Progenitor cell of endocrine pancreas (in vitro differentiated cells): ENCODE measurements around the gene ROCK2. TPM values are rescaled to one million over a fixed set of nuclear protein-coding genes. Genes with fewer than 3 reads are reported as not detected.
A peak's percentile ranks its signal among the peaks of the same experiment; 100 is the strongest.

Source experiments
- DNase-seq: peaks from one replicate; pipeline ENCODE4 v3.0.0; 2021; ENCODE audit warnings: low spot score; ENCODE audit not compliant: unreplicated experiment
- H3K27ac Mint-ChIP-seq: 2 replicates; pipeline ENCODE4 v1.8.0; 2021; ENCODE audit warnings: mild to moderate bottlenecking, moderate library complexity, mixed read lengths
- H3K27me3 Mint-ChIP-seq: 2 replicates; pipeline ENCODE4 v1.8.0; 2021; ENCODE audit warnings: mixed read lengths
- H3K36me3 Mint-ChIP-seq: 2 replicates; pipeline ENCODE4 v1.8.0; 2022; ENCODE audit warnings: mixed read lengths; ENCODE audit not compliant: insufficient read depth
- H3K4me1 Mint-ChIP-seq: 2 replicates; pipeline ENCODE4 v1.8.0; 2021; ENCODE audit warnings: low read depth, mixed read lengths
- H3K4me3 Mint-ChIP-seq: 2 replicates; pipeline ENCODE4 v1.8.0; 2021; ENCODE audit warnings: low read depth, mild to moderate bottlenecking, moderate library complexity, mixed read lengths
- H3K9me3 Mint-ChIP-seq: 2 replicates; pipeline ENCODE4 v1.8.0; 2021; ENCODE audit warnings: low read depth, mixed read lengths
- total RNA-seq: library from RNA; stranded (reverse); gene quantifications from 2 replicates; pipeline ENCODE4 v1.2.1, GENCODE V29; 2021
- TF ChIP-seq, protein P1 (sequence below): fragments of 200-600 bp; sonication (generic); IDR thresholded peaks from one replicate; pipeline ENCODE4 v1.5.0; 2021; ENCODE audit warnings: antibody characterized with exemption, mild to moderate bottlenecking; ENCODE audit not compliant: unreplicated experiment

Gene ROCK2
- total RNA-seq, 1 donor from 2014 or later, result 43.8 TPM

DNA sequence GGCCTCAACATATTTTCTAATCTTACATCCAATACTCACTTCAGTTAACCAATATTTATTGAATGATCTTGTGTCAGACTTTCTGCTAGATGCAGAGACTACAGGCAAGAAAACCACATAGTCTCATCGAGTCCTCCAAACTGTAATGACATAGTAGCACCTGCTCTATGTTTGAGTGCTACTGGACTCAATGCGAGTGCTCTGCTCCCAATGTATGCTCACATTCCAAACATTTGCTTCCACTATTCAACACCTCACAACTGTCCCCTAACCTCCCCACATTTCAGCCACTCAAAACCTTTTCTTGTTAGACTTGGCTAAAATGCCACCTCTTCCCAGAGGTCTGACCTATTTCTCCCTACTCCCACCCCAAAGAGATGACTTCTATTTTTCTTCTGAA is 124.0 kb downstream of the ROCK2 start:
- Mint-ChIP-seq H3K27ac (no peak overlapping the region), H3K4me1 (no peaks in the 10 kb centered on the region), H3K36me3 (peaks cover 23% of the 10 kb centered on the region), H3K4me3 (no peak overlapping the region), H3K9me3 (no peaks in the 10 kb centered on the region), H3K27me3 (no peaks in the 10 kb centered on the region)
- TF ChIP-seq, protein P1, sequence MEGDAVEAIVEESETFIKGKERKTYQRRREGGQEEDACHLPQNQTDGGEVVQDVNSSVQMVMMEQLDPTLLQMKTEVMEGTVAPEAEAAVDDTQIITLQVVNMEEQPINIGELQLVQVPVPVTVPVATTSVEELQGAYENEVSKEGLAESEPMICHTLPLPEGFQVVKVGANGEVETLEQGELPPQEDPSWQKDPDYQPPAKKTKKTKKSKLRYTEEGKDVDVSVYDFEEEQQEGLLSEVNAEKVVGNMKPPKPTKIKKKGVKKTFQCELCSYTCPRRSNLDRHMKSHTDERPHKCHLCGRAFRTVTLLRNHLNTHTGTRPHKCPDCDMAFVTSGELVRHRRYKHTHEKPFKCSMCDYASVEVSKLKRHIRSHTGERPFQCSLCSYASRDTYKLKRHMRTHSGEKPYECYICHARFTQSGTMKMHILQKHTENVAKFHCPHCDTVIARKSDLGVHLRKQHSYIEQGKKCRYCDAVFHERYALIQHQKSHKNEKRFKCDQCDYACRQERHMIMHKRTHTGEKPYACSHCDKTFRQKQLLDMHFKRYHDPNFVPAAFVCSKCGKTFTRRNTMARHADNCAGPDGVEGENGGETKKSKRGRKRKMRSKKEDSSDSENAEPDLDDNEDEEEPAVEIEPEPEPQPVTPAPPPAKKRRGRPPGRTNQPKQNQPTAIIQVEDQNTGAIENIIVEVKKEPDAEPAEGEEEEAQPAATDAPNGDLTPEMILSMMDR, result no peak
- no peak for DNase-seq

DNA sequence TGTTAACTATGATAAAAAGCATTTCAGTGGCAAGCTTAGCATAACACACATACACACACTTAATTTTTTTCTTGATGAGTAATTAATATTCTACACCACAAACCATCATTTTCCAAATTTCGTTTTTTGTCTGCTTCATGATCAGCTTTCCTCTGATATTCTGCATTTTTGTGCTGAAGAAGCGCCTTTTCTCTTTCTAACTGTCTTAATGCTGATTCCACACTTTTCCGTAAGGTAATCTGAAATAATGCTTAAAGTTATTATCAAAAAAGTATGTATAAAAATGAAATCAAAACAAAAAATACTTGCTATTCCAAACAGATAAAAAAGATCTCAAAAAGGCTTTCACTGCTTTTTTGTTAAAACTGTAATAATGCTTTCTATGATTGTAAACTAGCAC is 129.0 kb downstream of the ROCK2 start:
- H3K27me3 Mint-ChIP-seq, result no peaks in the 10 kb centered on the region
- no peaks in the 10 kb centered on the region for H3K9me3 Mint-ChIP-seq
- no peaks in the 10 kb centered on the region for H3K4me1 Mint-ChIP-seq
- H3K4me3 Mint-ChIP-seq, result no peak overlapping the region
- peaks cover 43% of the 10 kb centered on the region for H3K36me3 Mint-ChIP-seq
- no peak overlapping the region for H3K27ac Mint-ChIP-seq
- TF ChIP-seq, protein P1, result no peak
- DNase-seq, result no peak

GRCh38 chr2:11214770-11215169 is 129.7 kb downstream of the ROCK2 start:
- Mint-ChIP-seq H3K4me3 (no peak overlapping the region), H3K9me3 (no peaks in the 10 kb centered on the region), H3K36me3 (peaks cover 40% of the 10 kb centered on the region), H3K4me1 (no peaks in the 10 kb centered on the region), H3K27ac (peak overlapping the region; percentile 62), H3K27me3 (no peaks in the 10 kb centered on the region)
- TF ChIP-seq, protein P1, result no peak
- no peak for DNase-seq

DNA sequence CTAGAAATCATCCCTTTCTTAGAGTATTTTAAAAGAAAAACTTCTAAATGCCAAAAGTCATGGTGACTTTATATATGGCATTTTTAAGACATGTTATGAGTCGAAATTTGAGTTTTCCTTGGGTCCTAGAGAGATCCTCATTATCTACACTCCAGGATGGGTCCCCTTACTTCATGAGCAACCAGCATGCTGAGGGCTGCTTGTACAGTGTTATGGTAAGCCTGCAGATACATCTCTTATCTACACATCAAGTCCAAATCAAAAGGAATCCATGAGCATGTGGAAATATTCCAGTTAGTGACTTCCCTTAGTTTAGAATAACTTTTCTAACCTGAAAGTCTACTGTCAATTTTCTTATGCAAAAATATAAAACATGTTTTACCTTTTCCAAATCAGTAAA is 130.5 kb downstream of the ROCK2 start:
- no peaks in the 10 kb centered on the region for H3K9me3 Mint-ChIP-seq
- H3K36me3 Mint-ChIP-seq, result peaks cover 36% of the 10 kb centered on the region
- TF ChIP-seq, protein P1, result no peak
- H3K27me3 Mint-ChIP-seq, result no peaks in the 10 kb centered on the region
- H3K4me1 Mint-ChIP-seq, result no peaks in the 10 kb centered on the region
- no peak overlapping the region for H3K27ac Mint-ChIP-seq
- H3K4me3 Mint-ChIP-seq, result no peak overlapping the region
- no peak for DNase-seq

DNA sequence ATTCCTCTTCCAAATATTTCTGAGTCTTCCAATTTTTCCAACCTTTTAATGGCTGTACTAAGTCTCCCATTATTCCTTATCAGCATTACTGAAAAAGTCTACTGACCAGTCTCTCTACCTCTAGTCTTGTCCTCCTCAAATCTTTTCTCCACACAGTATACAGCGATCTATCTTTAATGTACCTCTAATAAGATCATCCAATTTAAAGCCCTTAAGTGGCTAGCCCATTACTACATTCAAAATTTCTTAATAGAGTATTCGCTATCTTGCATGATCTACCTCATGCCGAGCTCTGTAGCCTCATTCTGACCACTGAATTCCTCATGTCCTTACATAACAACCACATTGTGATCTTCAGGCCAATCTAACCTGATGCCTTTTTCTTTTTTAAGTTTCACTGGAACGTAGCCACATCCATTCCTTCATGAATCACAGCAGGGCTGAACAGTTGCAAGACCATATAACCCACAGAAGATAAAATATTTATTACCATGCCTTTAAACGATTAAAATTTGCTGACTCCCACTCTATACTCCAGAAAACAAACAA is 131.3 kb downstream of the ROCK2 start:
- Mint-ChIP-seq H3K27me3 (no peaks in the 10 kb centered on the region), H3K4me1 (no peaks in the 10 kb centered on the region), H3K36me3 (peaks cover 33% of the 10 kb centered on the region), H3K4me3 (no peak overlapping the region), H3K27ac (no peak overlapping the region), H3K9me3 (no peaks in the 10 kb centered on the region)
- no peak for DNase-seq
- TF ChIP-seq, protein P1, result no peak
